HepG2 (cell line): Measurements from ENCODE around the gene CD4. TPM values are rescaled to one million over a fixed set of nuclear protein-coding genes. Genes with fewer than 3 reads are reported as not detected.

Source experiments
- ATAC-seq: fragments of 200-7000 bp; cut with Tn5 transposase; 3 replicates; pipeline ENCODE4 v1.9.1; 2020; ENCODE audit warnings: mild to moderate bottlenecking, moderate library complexity
- BruUV-seq: library from RNA; stranded (reverse); fragments of 400-500 nt; replicated peaks from 2 replicates; lab custom pipeline; 2021; lab: Mats Ljungman, UMichigan
- CTCF ChIA-PET: fragments of 300-600 bp; formaldehyde crosslinking; extraction: SDS; loops from one replicate; lab custom pipeline; 2021; ENCODE audit warnings: low total read pairs, inconsistent platforms, low intra/inter-chr PET ratio; lab: Yijun Ruan, JAX
- POLR2A ChIA-PET: fragments of 350-600 bp; sonication (Branson Sonifier 250); formaldehyde crosslinking; loops from one replicate; lab custom pipeline; 2020; ENCODE audit warnings: antibody characterized with exemption, inconsistent platforms; lab: Yijun Ruan, JAX
- DNase-seq: peaks from one replicate; pipeline ENCODE4 v3.0.0-alpha.2; 2015; ENCODE audit warnings: low spot score
- FAIRE-seq: peaks from 3 replicates; lab custom pipeline; 2011; peaks lifted over from hg19 to GRCh38; lab: Jason Lieb, UNC
- H2AFZ ChIP-seq: one replicate; pipeline ENCODE4 v1.6.1; 2011; ENCODE audit warnings: low read length, inconsistent platforms
- H3K27ac ChIP-seq: fragments of 300-600 bp; 3 replicates; pipeline ENCODE4 v1.8.0; 2011; ENCODE audit warnings: mixed run types, mild to moderate bottlenecking, mixed read lengths, low read length, inconsistent platforms; ENCODE audit not compliant: insufficient read depth; ENCODE audit errors: extremely low read length
- H3K27me3 ChIP-seq, 2 experiments: fragments of 200-600 bp in 1 of 2; 2 replicates in 1 of 2; 3 replicates in 1 of 2; pipeline versions ENCODE4 v1.6.0 to v1.8.0; 2011; ENCODE audit warnings: low read length in 2 of 2, mild to moderate bottlenecking in 2 of 2, moderate library complexity in 2 of 2, inconsistent platforms in 1 of 2; ENCODE audit not compliant: insufficient read depth in 2 of 2, control insufficient read depth in 1 of 2
- H3K36me3 ChIP-seq, 2 experiments: fragments of 200-600 bp in 1 of 2; replicated peaks in 1 of 2; 2 replicates in 1 of 2; 3 replicates in 1 of 2; pipeline versions ENCODE4 v1.5.1 to v1.8.0; 2011; ENCODE audit warnings: low read length in 2 of 2, inconsistent platforms in 1 of 2; ENCODE audit not compliant: insufficient read depth in 2 of 2, control insufficient read depth in 1 of 2
- H3K4me1 ChIP-seq: 2 replicates; pipeline ENCODE4 v1.5.1; 2012; ENCODE audit warnings: low read length, inconsistent platforms; ENCODE audit not compliant: insufficient read depth
- H3K4me2 ChIP-seq: 2 replicates; pipeline ENCODE4 v1.6.0; 2011; ENCODE audit warnings: low read depth, low read length, inconsistent platforms
- H3K4me3 ChIP-seq, 3 experiments: fragments of 200-600 bp in 1 of 3; sonication (generic), shearing (Covaris generic) in 1 of 3; replicated peaks in 1 of 3; 2 replicates each; pipeline ENCODE4 v1.5.1; 2011 to 2016; ENCODE audit warnings: low read length in 3 of 3, inconsistent platforms in 2 of 3, low read depth in 2 of 3, mild to moderate bottlenecking in 2 of 3, control low read depth in 1 of 3, mixed read lengths in 1 of 3; ENCODE audit not compliant: insufficient read depth in 1 of 3
- H3K79me2 ChIP-seq: one replicate; pipeline ENCODE4 v1.6.1; 2011; ENCODE audit warnings: low read length, inconsistent platforms; ENCODE audit not compliant: insufficient read depth
- H3K9ac ChIP-seq: 2 replicates; pipeline ENCODE4 v1.6.0; 2011; ENCODE audit warnings: mild to moderate bottlenecking, low read depth, low read length, inconsistent platforms; ENCODE audit not compliant: insufficient read depth
- H3K9me3 ChIP-seq: 2 replicates; pipeline ENCODE4 v1.5.1; 2012; ENCODE audit warnings: mild to moderate bottlenecking, low read length
- H4K20me1 ChIP-seq: 2 replicates; pipeline ENCODE4 v1.6.0; 2011; ENCODE audit warnings: inconsistent platforms, mild to moderate bottlenecking, low read length, moderate library complexity; ENCODE audit not compliant: insufficient read depth
- AGO2 ChIP-seq: fragments of 200-400 bp; formaldehyde crosslinking; optimal IDR thresholded peaks from 2 replicates; pipeline ENCODE3; 2017; ENCODE audit warnings: mild to moderate bottlenecking, low read depth, low read length, moderate library complexity
- ARHGAP35 ChIP-seq: sonication (generic); formaldehyde crosslinking; IDR thresholded peaks from 2 replicates; pipeline ENCODE4 v1.9.0; 2022; ENCODE audit warnings: mild to moderate bottlenecking, inconsistent platforms, moderate library complexity, missing genetic modification reagents, borderline replicate concordance
- NFYB ChIP-seq: sonication (generic); formaldehyde crosslinking; IDR thresholded peaks from 2 replicates; pipeline ENCODE4 v1.4.0; 2020; ENCODE audit warnings: missing genetic modification reagents
- RBFOX2 ChIP-seq: fragments of 200-400 bp; formaldehyde crosslinking; IDR thresholded peaks from 2 replicates; pipeline ENCODE4 v1.6.1; 2017; ENCODE audit warnings: low read depth, mild to moderate bottlenecking, low read length
- SAFB2 ChIP-seq: sonication (generic); formaldehyde crosslinking; IDR thresholded peaks from 2 replicates; pipeline ENCODE4 v1.5.1; 2020; ENCODE audit warnings: missing genetic modification reagents, low read depth, mild to moderate bottlenecking, borderline replicate concordance
- YY1 ChIP-seq: IDR thresholded peaks from 2 replicates; pipeline ENCODE4 v1.6.1; 2011; ENCODE audit warnings: low read length, low read depth, moderate library complexity, mild to moderate bottlenecking; ENCODE audit not compliant: insufficient read depth, insufficient replicate concordance
- ZNF33B ChIP-seq: sonication (generic); formaldehyde crosslinking; IDR thresholded peaks from 2 replicates; pipeline ENCODE4 v1.5.1; 2020; ENCODE audit warnings: mild to moderate bottlenecking, missing genetic modification reagents
- ZNF781 ChIP-seq: sonication (generic); formaldehyde crosslinking; IDR thresholded peaks from 2 replicates; pipeline ENCODE4 v1.5.1; 2020; ENCODE audit warnings: borderline replicate concordance, mild to moderate bottlenecking, missing genetic modification reagents; ENCODE audit errors: not compliant biosample characterization
- WGBS: methylation state at CpG from one replicate; pipeline ENCODE4 v1.1.6; 2017; ENCODE audit warnings: low lambda C conversion rate; 5-methylcytosine and 5-hydroxymethylcytosine counted together
- in situ Hi-C: cut with HindIII; loops from 2 replicates; pipeline ENCODE4 v1.10.0; 2017; ENCODE audit warnings: low pct_unique_long_range_greater_than_20kb; ENCODE audit not compliant: extremely low pct_ligation_motif_present
- intact Hi-C: fragments of 100-400 bp; cut with micrococcal nuclease; formaldehyde crosslinking; loops from one replicate; pipeline ENCODE4 v1.10.0; 2022; ENCODE audit not compliant: unreplicated experiment
- polyA plus RNA-seq, 8 experiments: library from polyadenylated mRNA; depleted of rRNA in 3 of 8; stranded (reverse) in 7 of 8; unstranded in 1 of 8; fragments of >200 nt; fragmentation: Illumina TruSeq in 4 of 8; extraction: Trizol in 4 of 8; gene quantifications; 2 replicates each; pipeline versions ENCODE4 v1.2.1 to v1.2.3, GENCODE V29; 2011 to 2016; ENCODE audit warnings: low read depth in 4 of 8, missing spikeins in 1 of 8, mixed read lengths in 1 of 8; ENCODE audit not compliant: insufficient read depth in 1 of 8
- total RNA-seq, 5 experiments: library from RNA; depleted of rRNA; stranded (reverse); fragments of >200 nt; fragmentation: Illumina TruSeq; extraction: Trizol; gene quantifications; 2 replicates each; pipeline ENCODE4 v1.2.3, GENCODE V29; 2016; ENCODE audit warnings: low read depth in 1 of 5
- TF ChIP-seq, protein P1 (sequence below): sonication (generic); formaldehyde crosslinking; IDR thresholded peaks from 2 replicates; pipeline ENCODE4 v1.9.0; 2022; ENCODE audit warnings: missing genetic modification reagents, mild to moderate bottlenecking, borderline replicate concordance
- TF ChIP-seq, protein P2 (sequence below): sonication (generic); formaldehyde crosslinking; IDR thresholded peaks from 2 replicates; pipeline ENCODE4 v1.4.0; 2020; ENCODE audit warnings: mild to moderate bottlenecking, missing genetic modification reagents, borderline replicate concordance
- TF ChIP-seq, protein P3 (sequence below): sonication (generic); formaldehyde crosslinking; IDR thresholded peaks from 2 replicates; pipeline ENCODE4 v1.4.0; 2020; ENCODE audit warnings: mild to moderate bottlenecking, missing genetic modification reagents

CD4 gene
- total and polyA plus RNA-seq, 2 of the 13 experiments (the other 11 are each of a cell fraction or from before 2014, with no cell fraction given): 0.07 to 0.95 TPM

DNA sequence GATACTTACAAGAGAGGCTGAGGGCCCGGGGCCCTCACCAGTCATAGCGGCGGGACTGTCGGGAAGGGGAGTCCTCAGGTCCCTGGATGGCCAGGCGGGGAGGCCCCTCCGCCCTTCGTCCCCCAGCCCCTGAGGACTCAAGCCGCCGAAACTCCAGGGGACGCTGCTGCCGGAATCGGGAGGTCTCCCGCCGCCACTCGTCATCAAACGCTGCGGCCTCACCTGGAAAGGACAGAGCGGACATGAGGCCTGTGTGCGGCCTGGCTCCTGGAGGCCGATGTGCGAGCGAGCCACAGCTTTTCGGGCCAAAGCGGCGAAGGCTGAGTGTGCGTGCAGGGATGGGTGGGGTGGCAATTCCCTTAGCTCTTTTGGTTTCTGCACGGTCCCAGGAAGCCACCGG is 40.6 kb upstream of the CD4 start:
- peak; percentile 61 for TF ChIP-seq RBFOX2
- TF ChIP-seq AGO2: peak; percentile 81
- TF ChIP-seq, protein P1, sequence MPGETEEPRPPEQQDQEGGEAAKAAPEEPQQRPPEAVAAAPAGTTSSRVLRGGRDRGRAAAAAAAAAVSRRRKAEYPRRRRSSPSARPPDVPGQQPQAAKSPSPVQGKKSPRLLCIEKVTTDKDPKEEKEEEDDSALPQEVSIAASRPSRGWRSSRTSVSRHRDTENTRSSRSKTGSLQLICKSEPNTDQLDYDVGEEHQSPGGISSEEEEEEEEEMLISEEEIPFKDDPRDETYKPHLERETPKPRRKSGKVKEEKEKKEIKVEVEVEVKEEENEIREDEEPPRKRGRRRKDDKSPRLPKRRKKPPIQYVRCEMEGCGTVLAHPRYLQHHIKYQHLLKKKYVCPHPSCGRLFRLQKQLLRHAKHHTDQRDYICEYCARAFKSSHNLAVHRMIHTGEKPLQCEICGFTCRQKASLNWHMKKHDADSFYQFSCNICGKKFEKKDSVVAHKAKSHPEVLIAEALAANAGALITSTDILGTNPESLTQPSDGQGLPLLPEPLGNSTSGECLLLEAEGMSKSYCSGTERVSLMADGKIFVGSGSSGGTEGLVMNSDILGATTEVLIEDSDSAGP (CRISPR knock-in tag): no peak
- Histone ChIP-seq H3K4me3 (no peak overlapping the region), H3K27ac (no peak overlapping the region), H3K4me1 (peaks cover 17% of the 10 kb centered on the region), H3K36me3 (peaks cover 35 to 52% of the 10 kb centered on the region in 2 experiments), H3K4me2 (no peak overlapping the region), H3K9ac (no peak overlapping the region), H3K9me3 (no peaks in the 10 kb centered on the region), H2AFZ (no peak overlapping the region), H4K20me1 (0 out of 2 replicates have a peak, but pooled peaks cover 6% of the 10 kb centered on the region), H3K27me3 (no peaks in the 10 kb centered on the region), H3K79me2 (peaks cover 21% of the 10 kb centered on the region)
- DNase-seq: no peak
- ATAC-seq: no peak
- no peak for FAIRE-seq
- ChIA-PET POLR2A (no interaction called here), CTCF (no interaction called here)
- in situ Hi-C loops: loop anchor here (5.0 kb wide), 1 partner anchor 34 kb away; no protein-coding TSS in a partner anchor
- BruUV-seq: no TSS peak
- WGBS: 99% methylated on average over 22 of the region's 28 CpGs
- intact Hi-C loops: no loop called here

DNA sequence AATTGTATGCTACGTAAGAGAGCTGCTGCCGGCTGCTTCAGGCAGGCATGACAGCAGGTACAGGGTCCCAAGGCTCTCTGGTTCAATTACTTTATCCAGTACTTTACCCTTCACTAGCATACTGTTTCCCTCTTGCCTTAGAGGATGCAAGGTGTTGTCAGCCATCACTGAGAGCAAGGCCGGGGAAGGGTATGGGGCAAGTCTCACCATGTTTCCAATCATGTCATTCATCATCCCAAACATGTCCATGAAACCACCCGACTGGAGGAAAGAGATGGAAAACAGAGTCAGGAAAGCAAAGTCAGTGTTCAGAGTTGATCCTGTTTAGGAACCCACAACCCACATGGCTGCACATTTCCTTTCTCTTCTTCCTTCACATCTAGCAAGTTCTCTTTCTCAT is 38.8 kb upstream of the CD4 start:
- H2AFZ ChIP-seq: no peak overlapping the region
- H3K27me3 ChIP-seq: no peaks in the 10 kb centered on the region
- no peak overlapping the region for H3K9ac ChIP-seq
- no peaks in the 10 kb centered on the region for H3K9me3 ChIP-seq
- H3K79me2 ChIP-seq: peaks cover 21% of the 10 kb centered on the region
- intact Hi-C loops: no loop called here
- FAIRE-seq (no peak), ATAC-seq (no peak)
- H3K4me3 ChIP-seq: no peak overlapping the region
- no peak overlapping the region for H3K27ac ChIP-seq
- peaks cover 34 to 52% of the 10 kb centered on the region in 2 experiments for H3K36me3 ChIP-seq
- no peak for TF ChIP-seq ZNF33B (CRISPR knock-in tag)
- TF ChIP-seq YY1: no peak
- TF ChIP-seq, protein P2, sequence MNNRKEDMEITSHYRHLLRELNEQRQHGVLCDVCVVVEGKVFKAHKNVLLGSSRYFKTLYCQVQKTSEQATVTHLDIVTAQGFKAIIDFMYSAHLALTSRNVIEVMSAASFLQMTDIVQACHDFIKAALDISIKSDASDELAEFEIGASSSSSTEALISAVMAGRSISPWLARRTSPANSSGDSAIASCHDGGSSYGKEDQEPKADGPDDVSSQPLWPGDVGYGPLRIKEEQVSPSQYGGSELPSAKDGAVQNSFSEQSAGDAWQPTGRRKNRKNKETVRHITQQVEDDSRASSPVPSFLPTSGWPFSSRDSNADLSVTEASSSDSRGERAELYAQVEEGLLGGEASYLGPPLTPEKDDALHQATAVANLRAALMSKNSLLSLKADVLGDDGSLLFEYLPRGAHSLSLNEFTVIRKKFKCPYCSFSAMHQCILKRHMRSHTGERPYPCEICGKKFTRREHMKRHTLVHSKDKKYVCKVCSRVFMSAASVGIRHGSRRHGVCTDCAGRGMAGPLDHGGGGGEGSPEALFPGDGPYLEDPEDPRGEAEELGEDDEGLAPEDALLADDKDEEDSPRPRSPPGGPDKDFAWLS (CRISPR knock-in tag): no peak
- TF ChIP-seq ZNF781 (CRISPR knock-in tag): no peak
- no peak for TF ChIP-seq SAFB2
- TF ChIP-seq, protein P3, sequence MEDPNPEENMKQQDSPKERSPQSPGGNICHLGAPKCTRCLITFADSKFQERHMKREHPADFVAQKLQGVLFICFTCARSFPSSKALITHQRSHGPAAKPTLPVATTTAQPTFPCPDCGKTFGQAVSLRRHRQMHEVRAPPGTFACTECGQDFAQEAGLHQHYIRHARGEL (CRISPR knock-in tag): no peak
- no peak for TF ChIP-seq ARHGAP35 (CRISPR knock-in tag)
- TF ChIP-seq NFYB (CRISPR knock-in tag): no peak
- TF ChIP-seq, all 625 proteins: peak for 0
- POLR2A ChIA-PET: no interaction called here
- peaks cover 28% of the 10 kb centered on the region for H3K4me1 ChIP-seq
- no peak overlapping the region for H3K4me2 ChIP-seq
- DNase-seq: no peak
- 0 out of 2 replicates have a peak, but pooled peaks cover 6% of the 10 kb centered on the region for H4K20me1 ChIP-seq
- CTCF ChIA-PET: interaction anchor here (1.2 kb wide), 1 partner anchor 75 kb away, joined by 3 read pairs; no protein-coding TSS in a partner anchor
- WGBS: 93% methylated on average over 4 of the region's 4 CpGs
- BruUV-seq: no TSS peak
- in situ Hi-C loops: loop anchor here (5.0 kb wide), 1 partner anchor 77 kb away; the partner anchor contains the start of gene P3H3
